Measurements from ENCODE around the gene COL24A1. TPM values are rescaled to one million over a fixed set of nuclear protein-coding genes. Genes with fewer than 3 reads are reported as not detected.

Gene COL24A1
- total and polyA plus RNA-seq, 2 of the 8 experiments (the other 6 are each of a cell fraction or from before 2014, with no cell fraction given) = 0.23 to 1.1 TPM

- Histone ChIP-seq H2BK5ac (ENCODE audit: low read depth, low read length) (no peak overlapping the region), H2AK5ac (ENCODE audit: low read depth, low read length) (no peak overlapping the region), H3K9me3 (ENCODE audit: insufficient read depth in 2 of 2, low read depth in 1 of 2, low read length in 1 of 2) (no peaks in the 10 kb centered on the region), H2BK15ac (ENCODE audit: low read length) (no peak overlapping the region), H3K18ac (ENCODE audit: extremely low read depth, low read length) (no peak overlapping the region), H3K9ac (replicated peaks in 1 of 4; ENCODE audit: extremely low read depth in 1 of 4, low read depth in 3 of 4, low read length in 3 of 4) (no peak overlapping the region), H3K4ac (replicated peaks; ENCODE audit: insufficient read length, low read depth, low read length) (no peak overlapping the region), H4K20me1 (replicated peaks in 1 of 2; ENCODE audit: control insufficient read depth in 1 of 2, insufficient read depth in 2 of 2, low read length in 2 of 2) (no peaks in the 10 kb centered on the region), H3K23ac (ENCODE audit: insufficient read length) (no peak overlapping the region), H2BK12ac (ENCODE audit: low read depth, low read length) (no peak overlapping the region), H3K4me2 (ENCODE audit: insufficient read depth in 1 of 2, low read depth in 2 of 2, low read length in 2 of 2) (no peak overlapping the region), H3K36me3 (ENCODE audit: control insufficient read depth in 2 of 4, insufficient read depth in 4 of 4, low read length in 3 of 4) (peaks cover 0 to 52% (median 19%) of the 10 kb centered on the region in 4 experiments; a peak in 5 of 8 replicates), H2AFZ (ENCODE audit: low read length) (no peak overlapping the region), H3K4me1 (replicated peaks in 1 of 4; ENCODE audit: control insufficient read depth in 3 of 4, insufficient read depth in 4 of 4, low read length in 3 of 4) (no peaks in the 10 kb centered on the region), H3K79me1 (ENCODE audit: low read depth, low read length) (no peaks in the 10 kb centered on the region), H3K14ac (ENCODE audit: insufficient read length) (no peak overlapping the region), H4K8ac (ENCODE audit: extremely low read depth, insufficient read depth, low read length) (no peak overlapping the region), H3K56ac (replicated peaks; ENCODE audit: insufficient read length, low read depth, low read length) (no peak overlapping the region), H3K4me3 (ENCODE audit: extremely low read depth in 1 of 4, insufficient read depth in 2 of 4, low read depth in 3 of 4, low read length in 4 of 4) (no peak overlapping the region), H2BK120ac (replicated peaks; ENCODE audit: low read depth, low read length) (no peak overlapping the region), H3K27ac (ENCODE audit: low read depth, low read length) (no peak overlapping the region), H3K23me2 (ENCODE audit: low read depth, low read length) (no peaks in the 10 kb centered on the region), H2BK20ac (ENCODE audit: low read length) (no peak overlapping the region), H4K5ac (ENCODE audit: insufficient read length, low read depth, low read length) (no peak overlapping the region), H3K79me2 (ENCODE audit: control insufficient read depth in 1 of 2, insufficient read depth in 2 of 2, low read length in 2 of 2) (peaks cover 0 to 31% of the 10 kb centered on the region in 2 experiments; a peak in 3 of 4 replicates), H3K27me3 (replicated peaks in 1 of 4; ENCODE audit: control insufficient read depth in 3 of 4, extremely low read depth in 1 of 4, insufficient read depth in 3 of 4, low read length in 3 of 4) (no peaks in the 10 kb centered on the region), H4K91ac (replicated peaks; ENCODE audit: insufficient read length, low read length) (no peak overlapping the region)
- no peak for DNase-seq (ENCODE audit: low read depth in 1 of 2, low spot score in 2 of 2)
- no peak for FAIRE-seq
- POLR2A ChIA-PET (ENCODE audit: partially characterized antibody) = interaction anchor here (0.8 kb wide), 1 partner anchor 8 kb away, joined by 3 read pairs; the partner anchor contains the start of gene ZNHIT6
- WGBS, 2 experiments (ENCODE audit: extremely low coverage in 1 of 2, insufficient coverage in 1 of 2, insufficient read length in 1 of 2, insufficient replicate concordance in 2 of 2, low coverage in 1 of 2, low lambda C conversion rate in 2 of 2, missing lambda C conversion rate in 1 of 2) = 97% methylated on average over 4 of the region's 4 CpGs; no CpG with 5 or more reads in 1 of the 2 experiments
- CTCF ChIA-PET (ENCODE audit: partially characterized antibody) = interaction anchor here (1.1 to 3.8 kb wide), 4 partner anchors 7 to 119 kb away, joined by 3 to 20 read pairs (median 6); no protein-coding TSS in a partner anchor
- TF ChIP-seq USF2 (IDR thresholded peaks at IDR 0.05; ENCODE audit: low read length) (no peak), ASH2L (IDR thresholded peaks at IDR 0.05; ENCODE audit: low read length) (no peak), BCL11A (IDR thresholded peaks at IDR 0.05; ENCODE audit: low read depth in 2 of 2, low read length in 2 of 2) (no peak), CEBPB (IDR thresholded peaks at IDR 0.05; ENCODE audit: low read depth, low read length) (no peak), SAP30 (IDR thresholded peaks at IDR 0.05; ENCODE audit: insufficient read depth, insufficient replicate concordance, low read length) (no peak), EP300 (IDR thresholded peaks at IDR 0.05; ENCODE audit: borderline replicate concordance in 1 of 2, low read depth in 2 of 2, low read length in 2 of 2) (no peak), GTF2F1 (IDR thresholded peaks at IDR 0.05; ENCODE audit: borderline replicate concordance, low read depth, low read length) (no peak), SIX5 (IDR thresholded peaks at IDR 0.05; ENCODE audit: low read depth, low read length) (no peak), CHD2 (IDR thresholded peaks at IDR 0.05; ENCODE audit: low read length) (no peak), SIRT6 (IDR thresholded peaks at IDR 0.05; ENCODE audit: low read length) (no peak), TCF12 (IDR thresholded peaks at IDR 0.05; ENCODE audit: low read depth, low read length) (no peak), E2F6 (IDR thresholded peaks at IDR 0.05) (no peak), ZNF274 (IDR thresholded peaks at IDR 0.05; ENCODE audit: borderline replicate concordance, extremely low read depth, low read length) (no peak)
Observed at GRCh38 chr1:85700422-85700821, 456.1 kb downstream of the COL24A1 start.

All from H1 (cell line).